GM12874 (cell line): Measurements from ENCODE around the gene IMMP2L.

Experiments
- TF ChIP-seq, protein P1 (sequence below): IDR thresholded peaks from 2 replicates; pipeline ENCODE4 v1.5.1; 2011; ENCODE audit warnings: low read depth, mild to moderate bottlenecking, control low read depth, low read length, moderate library complexity; ENCODE audit not compliant: insufficient read depth

The IMMP2L gene

GRCh38 chr7:111076205-111076604 lies 486.1 kb downstream of the IMMP2L start:
- TF ChIP-seq, protein P1, sequence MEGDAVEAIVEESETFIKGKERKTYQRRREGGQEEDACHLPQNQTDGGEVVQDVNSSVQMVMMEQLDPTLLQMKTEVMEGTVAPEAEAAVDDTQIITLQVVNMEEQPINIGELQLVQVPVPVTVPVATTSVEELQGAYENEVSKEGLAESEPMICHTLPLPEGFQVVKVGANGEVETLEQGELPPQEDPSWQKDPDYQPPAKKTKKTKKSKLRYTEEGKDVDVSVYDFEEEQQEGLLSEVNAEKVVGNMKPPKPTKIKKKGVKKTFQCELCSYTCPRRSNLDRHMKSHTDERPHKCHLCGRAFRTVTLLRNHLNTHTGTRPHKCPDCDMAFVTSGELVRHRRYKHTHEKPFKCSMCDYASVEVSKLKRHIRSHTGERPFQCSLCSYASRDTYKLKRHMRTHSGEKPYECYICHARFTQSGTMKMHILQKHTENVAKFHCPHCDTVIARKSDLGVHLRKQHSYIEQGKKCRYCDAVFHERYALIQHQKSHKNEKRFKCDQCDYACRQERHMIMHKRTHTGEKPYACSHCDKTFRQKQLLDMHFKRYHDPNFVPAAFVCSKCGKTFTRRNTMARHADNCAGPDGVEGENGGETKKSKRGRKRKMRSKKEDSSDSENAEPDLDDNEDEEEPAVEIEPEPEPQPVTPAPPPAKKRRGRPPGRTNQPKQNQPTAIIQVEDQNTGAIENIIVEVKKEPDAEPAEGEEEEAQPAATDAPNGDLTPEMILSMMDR: no peak

- TF ChIP-seq, protein P1: no peak
Observed at GRCh38 chr7:111075498-111075897, 486.8 kb downstream of the IMMP2L start.

- TF ChIP-seq, protein P1: no peak
Observed at GRCh38 chr7:111074748-111075146, 487.5 kb downstream of the IMMP2L start.

DNA sequence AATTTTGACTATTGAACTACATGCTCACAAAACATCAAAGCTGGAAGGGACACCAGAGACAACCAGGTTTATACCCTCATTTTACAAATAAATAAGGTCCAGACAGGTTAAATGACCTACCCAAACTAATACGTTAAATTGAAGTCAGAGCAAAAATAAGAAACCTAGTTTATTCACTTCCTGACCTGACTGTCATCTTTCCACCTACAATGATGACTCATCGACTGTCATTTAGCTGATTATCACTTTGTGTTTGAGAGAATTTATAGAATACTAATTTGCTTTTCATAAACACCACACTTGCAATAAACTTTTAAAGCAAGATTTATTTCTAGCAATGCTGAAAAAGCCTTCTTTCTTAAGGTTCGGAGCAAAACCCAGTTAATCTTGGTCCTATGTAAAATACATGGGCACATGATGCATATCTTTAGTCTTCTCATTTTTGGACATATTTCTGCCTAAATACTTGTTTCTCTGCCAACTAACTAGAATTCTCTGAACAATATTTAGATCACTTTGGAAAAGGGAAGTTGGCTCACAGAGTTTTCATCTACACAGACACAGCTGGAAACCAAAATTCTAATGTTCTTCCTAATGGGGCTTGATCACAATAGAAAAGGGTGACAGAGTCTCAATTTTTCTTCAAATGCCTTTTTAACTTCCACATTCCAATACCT lies 488.1 kb downstream of the IMMP2L start:
- TF ChIP-seq, protein P1: no peak

DNA sequence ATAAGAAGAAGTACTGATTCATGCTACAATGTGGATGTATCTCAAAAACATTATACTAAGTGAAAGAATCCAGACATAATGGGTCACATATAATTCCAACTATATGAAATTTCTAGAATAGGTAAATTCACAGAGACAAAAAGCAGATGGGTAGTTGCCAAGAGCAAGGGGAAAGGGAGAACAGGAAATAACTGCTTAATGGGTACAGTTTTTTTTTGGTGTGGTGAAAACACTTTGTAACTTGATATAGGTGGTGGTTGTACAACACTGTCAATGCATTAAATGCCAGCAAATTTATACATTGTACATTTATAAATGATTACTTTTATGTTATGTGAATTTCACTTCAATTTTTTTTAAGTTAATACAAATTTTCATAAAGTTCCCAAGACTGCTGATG lies 490.7 kb downstream of the IMMP2L start:
- TF ChIP-seq, protein P1: no peak

DNA sequence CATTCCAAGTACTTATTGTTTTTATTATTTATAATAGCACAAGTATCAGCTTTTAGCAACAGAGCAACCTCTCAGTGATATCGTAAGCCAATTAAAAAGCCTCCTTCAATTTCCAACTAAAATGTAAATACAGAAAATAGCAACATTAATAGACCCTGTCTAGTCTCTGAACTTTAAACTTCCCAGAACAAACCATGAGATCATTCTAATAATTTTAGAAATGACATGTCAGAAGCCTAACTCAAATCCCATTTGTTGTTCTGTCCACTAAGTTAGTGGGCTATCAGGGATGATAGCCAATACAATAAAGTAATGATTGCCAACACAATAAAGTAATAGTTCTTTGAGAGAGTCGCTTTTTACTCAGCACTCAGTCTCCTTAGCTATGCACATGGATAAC lies 493.7 kb downstream of the IMMP2L start:
- TF ChIP-seq, protein P1: no peak

GRCh38 chr7:111067682-111068081 lies 494.6 kb downstream of the IMMP2L start:
- TF ChIP-seq, protein P1: no peak

DNA sequence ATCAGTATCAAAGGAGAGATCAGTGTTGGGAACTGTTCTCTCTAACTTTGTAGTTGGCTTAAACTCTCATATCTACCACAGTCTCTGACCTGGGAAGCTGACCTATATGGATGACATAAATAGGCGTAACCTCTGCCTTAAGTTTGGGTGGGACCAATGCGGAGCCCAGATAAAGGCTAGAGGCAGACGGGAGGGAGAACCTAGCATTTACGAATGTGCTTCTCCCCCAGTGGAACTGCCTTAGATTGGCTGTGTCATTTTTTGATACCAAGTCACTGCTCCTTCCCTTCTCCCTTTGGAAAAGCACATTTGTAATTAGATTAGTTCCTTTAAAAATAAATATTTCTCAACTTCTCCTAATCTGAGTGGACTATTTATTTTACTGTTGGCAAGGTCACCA lies 495.0 kb downstream of the IMMP2L start:
- TF ChIP-seq, protein P1: no peak
